Hepatocyte (in vitro differentiated cells): ENCODE data around the gene EMSY. TPM values are rescaled to one million over a fixed set of nuclear protein-coding genes. Genes with fewer than 3 reads are reported as not detected.

Experiments used
- DNase-seq: peaks from one replicate; pipeline ENCODE4 v3.0.0-alpha.2; 2016; ENCODE audit warnings: low spot score
- H2AFZ ChIP-seq: fragments of 200-600 bp; sonication (generic); 2 replicates; pipeline ENCODE4 v1.6.0; 2016; ENCODE audit warnings: antibody characterized with exemption, mild to moderate bottlenecking
- H3K27ac ChIP-seq: fragments of 200-600 bp; sonication (generic); 2 replicates; pipeline ENCODE4 v1.5.1; 2016; ENCODE audit warnings: mild to moderate bottlenecking
- H3K27me3 ChIP-seq: fragments of 200-600 bp; sonication (generic); 2 replicates; pipeline ENCODE4 v1.6.1; 2016
- H3K36me3 ChIP-seq: fragments of 200-600 bp; sonication (generic); replicated peaks from 2 replicates; pipeline ENCODE4 v1.5.1; 2016; ENCODE audit warnings: low read depth; ENCODE audit not compliant: insufficient read depth
- H3K4me1 ChIP-seq: fragments of 200-600 bp; sonication (generic); 2 replicates; pipeline ENCODE4 v1.5.1; 2016; ENCODE audit warnings: mild to moderate bottlenecking, moderate library complexity; ENCODE audit not compliant: insufficient read depth
- H3K4me2 ChIP-seq: fragments of 200-600 bp; sonication (generic); 2 replicates; pipeline ENCODE4 v1.6.0; 2016
- H3K4me3 ChIP-seq: fragments of 200-600 bp; sonication (generic); 2 replicates; pipeline ENCODE4 v1.5.1; 2016; ENCODE audit warnings: mild to moderate bottlenecking
- H3K79me2 ChIP-seq: fragments of 200-600 bp; sonication (generic); 2 replicates; pipeline ENCODE4 v1.6.0; 2017; ENCODE audit warnings: mild to moderate bottlenecking
- H3K9me2 ChIP-seq: fragments of 200-600 bp; sonication (generic); replicated peaks from 2 replicates; pipeline ENCODE4 v1.6.0; 2017; ENCODE audit warnings: mild to moderate bottlenecking; ENCODE audit not compliant: insufficient read depth
- H3K9me3 ChIP-seq: fragments of 200-600 bp; sonication (generic); 2 replicates; pipeline ENCODE4 v1.5.1; 2016; ENCODE audit warnings: low read depth, mild to moderate bottlenecking
- H4K20me1 ChIP-seq: fragments of 200-600 bp; sonication (generic); 2 replicates; pipeline ENCODE4 v1.6.0; 2016; ENCODE audit warnings: mild to moderate bottlenecking; ENCODE audit not compliant: insufficient read depth, poor library complexity, severe bottlenecking
- EZH2 ChIP-seq: fragments of 200-600 bp; sonication (generic); IDR thresholded peaks from 2 replicates; pipeline ENCODE4 v1.6.1; 2016; ENCODE audit warnings: antibody characterized with exemption, mild to moderate bottlenecking, borderline replicate concordance
- EZH2phosphoT487 ChIP-seq: fragments of 200-600 bp; sonication (generic); IDR thresholded peaks from one replicate; pipeline ENCODE4 v1.6.1; 2018; ENCODE audit warnings: antibody characterized with exemption, mild to moderate bottlenecking, low read depth, moderate library complexity; ENCODE audit not compliant: unreplicated experiment, severe bottlenecking
- WGBS: methylation state at CpG from one replicate; pipeline ENCODE4 v1.1.6; 2016; ENCODE audit warnings: low lambda C conversion rate; ENCODE audit errors: missing lambda C conversion rate; 5-methylcytosine and 5-hydroxymethylcytosine counted together
- polyA plus RNA-seq: library from polyadenylated mRNA; unstranded; fragments of >200 nt; fragmentation: Nextera tagmentation; extraction: Ambion mirVana; gene quantifications from 2 replicates; pipeline ENCODE4 v1.2.1, GENCODE V29; 2016
- total RNA-seq: library from RNA; depleted of rRNA; stranded (reverse); fragments of >200 nt; gene quantifications from 2 replicates; pipeline ENCODE4 v1.2.3, GENCODE V29; 2014
- TF ChIP-seq, protein P1 (sequence below): fragments of 200-600 bp; sonication (generic); IDR thresholded peaks from 2 replicates; pipeline ENCODE4 v1.5.1; 2016; ENCODE audit warnings: antibody characterized with exemption, mild to moderate bottlenecking; ENCODE audit not compliant: poor library complexity

Gene EMSY
- total and polyA plus RNA-seq, 2 experiments from 2014 or later, result 8.2 to 19.4 TPM

DNA sequence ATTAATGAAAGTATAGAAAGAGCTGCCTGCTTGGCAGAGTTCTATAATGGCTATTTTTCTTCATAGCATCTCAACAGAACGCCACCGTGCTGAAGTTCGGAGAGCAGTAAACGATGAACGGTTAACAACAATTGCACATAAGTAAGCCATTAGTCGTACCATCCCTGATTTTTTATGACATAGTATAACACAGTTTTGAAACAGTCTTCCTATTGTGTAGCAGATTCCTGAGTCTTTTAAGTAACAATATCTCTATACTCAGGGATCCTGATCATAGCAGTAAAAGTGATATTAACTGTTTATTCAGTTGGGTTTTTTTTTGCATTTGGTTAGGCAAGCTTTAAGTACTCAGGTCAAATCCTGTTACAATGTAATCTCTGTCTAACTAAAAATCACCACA lies 8.4 kb downstream of the EMSY start:
- Histone ChIP-seq H3K4me1 (peaks cover 4% of the 10 kb centered on the region), H3K79me2 (peaks cover 19% of the 10 kb centered on the region), H3K36me3 (no peaks in the 10 kb centered on the region), H3K9me3 (no peaks in the 10 kb centered on the region), H2AFZ (no peak overlapping the region), H3K9me2 (no peaks in the 10 kb centered on the region), H4K20me1 (no peaks in the 10 kb centered on the region), H3K27ac (no peak overlapping the region), H3K4me3 (no peak overlapping the region), H3K27me3 (no peaks in the 10 kb centered on the region), H3K4me2 (no peak overlapping the region)
- no peak for DNase-seq
- WGBS, result 48% methylated on average over 6 of the region's 6 CpGs
- TF ChIP-seq EZH2phosphoT487, result no peak
- no peak for TF ChIP-seq EZH2
- TF ChIP-seq, protein P1, sequence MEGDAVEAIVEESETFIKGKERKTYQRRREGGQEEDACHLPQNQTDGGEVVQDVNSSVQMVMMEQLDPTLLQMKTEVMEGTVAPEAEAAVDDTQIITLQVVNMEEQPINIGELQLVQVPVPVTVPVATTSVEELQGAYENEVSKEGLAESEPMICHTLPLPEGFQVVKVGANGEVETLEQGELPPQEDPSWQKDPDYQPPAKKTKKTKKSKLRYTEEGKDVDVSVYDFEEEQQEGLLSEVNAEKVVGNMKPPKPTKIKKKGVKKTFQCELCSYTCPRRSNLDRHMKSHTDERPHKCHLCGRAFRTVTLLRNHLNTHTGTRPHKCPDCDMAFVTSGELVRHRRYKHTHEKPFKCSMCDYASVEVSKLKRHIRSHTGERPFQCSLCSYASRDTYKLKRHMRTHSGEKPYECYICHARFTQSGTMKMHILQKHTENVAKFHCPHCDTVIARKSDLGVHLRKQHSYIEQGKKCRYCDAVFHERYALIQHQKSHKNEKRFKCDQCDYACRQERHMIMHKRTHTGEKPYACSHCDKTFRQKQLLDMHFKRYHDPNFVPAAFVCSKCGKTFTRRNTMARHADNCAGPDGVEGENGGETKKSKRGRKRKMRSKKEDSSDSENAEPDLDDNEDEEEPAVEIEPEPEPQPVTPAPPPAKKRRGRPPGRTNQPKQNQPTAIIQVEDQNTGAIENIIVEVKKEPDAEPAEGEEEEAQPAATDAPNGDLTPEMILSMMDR, result no peak

GRCh38 chr11:76455331-76455730 lies 10.5 kb downstream of the EMSY start:
- H4K20me1 ChIP-seq, result no peaks in the 10 kb centered on the region
- no peaks in the 10 kb centered on the region for H3K9me3 ChIP-seq
- no peaks in the 10 kb centered on the region for H3K27me3 ChIP-seq
- no peaks in the 10 kb centered on the region for H3K36me3 ChIP-seq
- no peaks in the 10 kb centered on the region for H3K9me2 ChIP-seq
- H3K79me2 ChIP-seq, result peaks cover 9% of the 10 kb centered on the region
- peaks cover 4% of the 10 kb centered on the region for H3K4me1 ChIP-seq
- H3K27ac ChIP-seq, result peak overlapping the region; percentile 43
- no peak overlapping the region for H3K4me2 ChIP-seq
- DNase-seq, result no peak
- TF ChIP-seq, protein P1, result no peak
- TF ChIP-seq EZH2 (no peak), EZH2phosphoT487 (no peak)
- no peak overlapping the region for H3K4me3 ChIP-seq
- 36% methylated on average over 2 of the region's 2 CpGs for WGBS
- H2AFZ ChIP-seq, result no peak overlapping the region

GRCh38 chr11:76455931-76456330 lies 11.1 kb downstream of the EMSY start:
- DNase-seq, result no peak
- TF ChIP-seq EZH2phosphoT487 (no peak), EZH2 (no peak)
- TF ChIP-seq, protein P1, result no peak

GRCh38 chr11:76456571-76456970 lies 11.8 kb downstream of the EMSY start:
- Histone ChIP-seq H3K36me3 (no peaks in the 10 kb centered on the region), H3K4me1 (peaks cover 4% of the 10 kb centered on the region), H3K27me3 (no peaks in the 10 kb centered on the region), H3K4me3 (no peak overlapping the region), H3K79me2 (peaks cover 9% of the 10 kb centered on the region), H3K9me3 (no peaks in the 10 kb centered on the region), H3K27ac (peak overlapping the region; percentile 9), H3K9me2 (no peaks in the 10 kb centered on the region), H4K20me1 (no peaks in the 10 kb centered on the region), H2AFZ (no peak overlapping the region), H3K4me2 (no peak overlapping the region)
- TF ChIP-seq, protein P1, result no peak
- TF ChIP-seq EZH2phosphoT487 (no peak), EZH2 (no peak)
- WGBS, result 44% methylated on average over 2 of the region's 2 CpGs
- DNase-seq, result no peak

More at GRCh38 chr11:76455931-76456330, 11.1 kb downstream of the EMSY start:
- H3K36me3 ChIP-seq, result no peaks in the 10 kb centered on the region
- no peaks in the 10 kb centered on the region for H3K27me3 ChIP-seq
- H3K9me3 ChIP-seq, result no peaks in the 10 kb centered on the region
- H3K9me2 ChIP-seq, result no peaks in the 10 kb centered on the region
- H2AFZ ChIP-seq, result no peak overlapping the region
- H3K79me2 ChIP-seq, result peaks cover 9% of the 10 kb centered on the region
- peak overlapping the region; percentile 43 for H3K27ac ChIP-seq
- H3K4me1 ChIP-seq, result peaks cover 4% of the 10 kb centered on the region
- H3K4me3 ChIP-seq, result no peak overlapping the region
- no peaks in the 10 kb centered on the region for H4K20me1 ChIP-seq
- no peak overlapping the region for H3K4me2 ChIP-seq
